Activated effector memory CD4-positive, alpha-beta T cell treated with anti-CD3 and anti-CD28 coated beads, Interleukin-2, amount 50 U/mL, for 16 hours (primary cell): Measurements from ENCODE around the gene SORCS1.

Experiments used
- DNase-seq: peaks from one replicate; pipeline ENCODE4 v3.0.0-alpha.2; 2020

The SORCS1 gene

GRCh38 chr10:106873770-106874603 lies 290.5 kb downstream of the SORCS1 start:
- DNase-seq: no peak

- DNase-seq: no peak
These were observed 292.3 kb downstream of the SORCS1 start for GRCh38 chr10:106872176-106872575.

GRCh38 chr10:106866244-106866845 lies 298.2 kb downstream of the SORCS1 start:
- no peak for DNase-seq

GRCh38 chr10:106864031-106864430 lies 300.5 kb downstream of the SORCS1 start:
- no peak for DNase-seq

- DNase-seq: no peak
These were observed 301.0 kb downstream of the SORCS1 start for GRCh38 chr10:106863549-106863948.

GRCh38 chr10:106859892-106860652 lies 304.4 kb downstream of the SORCS1 start:
- DNase-seq: no peak

- DNase-seq: no peak
These were observed 306.8 kb downstream of the SORCS1 start for GRCh38 chr10:106857728-106858127.

GRCh38 chr10:106857213-106857612 lies 307.3 kb downstream of the SORCS1 start:
- DNase-seq: no peak

GRCh38 chr10:106836933-106837663 lies 327.4 kb downstream of the SORCS1 start:
- no peak for DNase-seq

GRCh38 chr10:106832846-106833245 lies 331.7 kb downstream of the SORCS1 start:
- DNase-seq: no peak

- no peak for DNase-seq
These were observed 334.0 kb downstream of the SORCS1 start for GRCh38 chr10:106830471-106830870.

GRCh38 chr10:106830006-106830405 lies 334.5 kb downstream of the SORCS1 start:
- DNase-seq: no peak

GRCh38 chr10:106826716-106827115 lies 337.8 kb downstream of the SORCS1 start:
- no peak for DNase-seq

- DNase-seq: no peak
These were observed 338.7 kb downstream of the SORCS1 start for GRCh38 chr10:106825576-106826364.

GRCh38 chr10:106820579-106820978 lies 343.9 kb downstream of the SORCS1 start:
- DNase-seq: no peak

GRCh38 chr10:106819490-106819889 lies 345.0 kb downstream of the SORCS1 start:
- no peak for DNase-seq

GRCh38 chr10:106816318-106817085 lies 348.0 kb downstream of the SORCS1 start:
- no peak for DNase-seq

GRCh38 chr10:106815427-106816043 lies 349.0 kb downstream of the SORCS1 start:
- DNase-seq: no peak

GRCh38 chr10:106804992-106805582 lies 359.4 kb downstream of the SORCS1 start:
- DNase-seq: no peak

- no peak for DNase-seq
These were observed 361.6 kb downstream of the SORCS1 start for GRCh38 chr10:106802949-106803348.
